Thyroid gland (tissue), 4 donors: ENCODE measurements around the gene C12orf56. TPM values are rescaled to one million over a fixed set of nuclear protein-coding genes. Genes with fewer than 3 reads are reported as not detected.

Source experiments
- DNase-seq, 2 donors: peaks; one replicate each; pipeline ENCODE4 v3.0.0-alpha.2; 2019
- H3K27ac ChIP-seq, 3 donors: fragments of 200-600 bp; sonication (generic); 1 replicate in 2 of 3; 2 replicates in 1 of 3; pipeline ENCODE4 v1.5.1; 2016 to 2019; ENCODE audit warnings: mild to moderate bottlenecking in 1 of 3, moderate library complexity in 1 of 3
- H3K27me3 ChIP-seq: fragments of 200-600 bp; sonication (generic); one replicate; pipeline ENCODE4 v1.5.1; 2019
- H3K36me3 ChIP-seq, 2 donors: fragments of 200-600 bp; sonication (generic); one replicate each; pipeline ENCODE4 v1.5.1; 2016 to 2019
- H3K4me1 ChIP-seq, 2 donors: fragments of 200-600 bp; sonication (generic); one replicate each; pipeline ENCODE4 v1.5.1; 2017 to 2019
- H3K4me3 ChIP-seq, 3 donors: fragments of 200-600 bp; sonication (generic); replicated peaks in 1 of 3; 1 replicate in 2 of 3; 2 replicates in 1 of 3; pipeline ENCODE4 v1.5.1; 2016; ENCODE audit warnings: mild to moderate bottlenecking in 1 of 3
- H3K9me3 ChIP-seq: fragments of 200-600 bp; sonication (generic); one replicate; pipeline ENCODE4 v1.5.1; 2017
- POLR2A ChIP-seq, 2 donors: fragments of 450-650 bp; IDR thresholded peaks; one replicate each; pipeline ENCODE4 v1.6.1; 2017; ENCODE audit warnings: antibody characterized with exemption in 2 of 2, mild to moderate bottlenecking in 2 of 2, moderate library complexity in 1 of 2
- WGBS, 2 donors: methylation state at CpG; one replicate each; pipeline ENCODE4 v1.1.5; 2017; 5-methylcytosine and 5-hydroxymethylcytosine counted together
- intact Hi-C: fragments of 100-400 bp; cut with DNase I; formaldehyde crosslinking; loops from one replicate; pipeline ENCODE4 v1.15.1; 2023
- total RNA-seq, 4 donors: library from RNA; depleted of rRNA; stranded (reverse); fragments of >200 nt; gene quantifications; one replicate each; pipeline ENCODE4 v1.2.3, GENCODE V29; 2016
- TF ChIP-seq, protein P1 (sequence below), 6 experiments: fragments of 200-600 bp in 3 of 6; fragments of 450-650 bp in 3 of 6; sonication (generic) in 3 of 6; IDR thresholded peaks; one replicate each; pipeline ENCODE4 v1.5.1; 2016 to 2019; ENCODE audit warnings: antibody characterized with exemption in 6 of 6, mild to moderate bottlenecking in 2 of 6, inconsistent platforms in 1 of 6, moderate library complexity in 1 of 6

C12orf56 gene
- total RNA-seq, 4 donors from 2014 or later, result not detected

DNA sequence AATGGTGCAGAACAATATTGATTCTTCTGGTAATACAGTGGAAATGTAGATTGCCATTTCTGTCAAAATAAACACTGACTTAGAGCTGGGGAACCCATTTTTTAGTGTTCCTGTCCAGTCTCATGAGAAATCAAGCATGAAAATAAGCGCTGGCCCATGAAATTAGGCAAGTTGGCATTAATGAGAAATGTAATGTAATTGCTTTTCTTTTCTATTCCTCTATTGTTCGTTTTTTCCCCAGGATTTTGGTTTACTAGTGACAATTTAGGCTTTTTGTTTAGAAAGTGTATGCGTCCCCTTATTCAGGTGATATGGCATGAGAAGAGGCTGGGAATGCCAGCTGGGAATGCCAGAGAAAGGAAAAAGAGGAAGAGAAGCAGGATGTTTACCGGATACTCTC lies 104.0 kb downstream of the C12orf56 start:
- TF ChIP-seq POLR2A (IDR thresholded peaks at IDR 0.05), result no peak
- TF ChIP-seq, protein P1, sequence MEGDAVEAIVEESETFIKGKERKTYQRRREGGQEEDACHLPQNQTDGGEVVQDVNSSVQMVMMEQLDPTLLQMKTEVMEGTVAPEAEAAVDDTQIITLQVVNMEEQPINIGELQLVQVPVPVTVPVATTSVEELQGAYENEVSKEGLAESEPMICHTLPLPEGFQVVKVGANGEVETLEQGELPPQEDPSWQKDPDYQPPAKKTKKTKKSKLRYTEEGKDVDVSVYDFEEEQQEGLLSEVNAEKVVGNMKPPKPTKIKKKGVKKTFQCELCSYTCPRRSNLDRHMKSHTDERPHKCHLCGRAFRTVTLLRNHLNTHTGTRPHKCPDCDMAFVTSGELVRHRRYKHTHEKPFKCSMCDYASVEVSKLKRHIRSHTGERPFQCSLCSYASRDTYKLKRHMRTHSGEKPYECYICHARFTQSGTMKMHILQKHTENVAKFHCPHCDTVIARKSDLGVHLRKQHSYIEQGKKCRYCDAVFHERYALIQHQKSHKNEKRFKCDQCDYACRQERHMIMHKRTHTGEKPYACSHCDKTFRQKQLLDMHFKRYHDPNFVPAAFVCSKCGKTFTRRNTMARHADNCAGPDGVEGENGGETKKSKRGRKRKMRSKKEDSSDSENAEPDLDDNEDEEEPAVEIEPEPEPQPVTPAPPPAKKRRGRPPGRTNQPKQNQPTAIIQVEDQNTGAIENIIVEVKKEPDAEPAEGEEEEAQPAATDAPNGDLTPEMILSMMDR (IDR thresholded peaks at IDR 0.05), result no peak
- Histone ChIP-seq H3K4me3 (no peak overlapping the region), H3K9me3 (no peaks in the 10 kb centered on the region), H3K4me1 (peaks cover 0 to 4% of the 10 kb centered on the region in 2 donors), H3K27ac (peak overlapping the region in 1 of 3 donors; percentile 12), H3K36me3 (no peaks in the 10 kb centered on the region), H3K27me3 (no peaks in the 10 kb centered on the region)
- WGBS, 2 donors, result 37 to 61% methylated on average over 4 of the region's 4 CpGs
- intact Hi-C loops, result no loop called here
- DNase-seq, result no peak

DNA sequence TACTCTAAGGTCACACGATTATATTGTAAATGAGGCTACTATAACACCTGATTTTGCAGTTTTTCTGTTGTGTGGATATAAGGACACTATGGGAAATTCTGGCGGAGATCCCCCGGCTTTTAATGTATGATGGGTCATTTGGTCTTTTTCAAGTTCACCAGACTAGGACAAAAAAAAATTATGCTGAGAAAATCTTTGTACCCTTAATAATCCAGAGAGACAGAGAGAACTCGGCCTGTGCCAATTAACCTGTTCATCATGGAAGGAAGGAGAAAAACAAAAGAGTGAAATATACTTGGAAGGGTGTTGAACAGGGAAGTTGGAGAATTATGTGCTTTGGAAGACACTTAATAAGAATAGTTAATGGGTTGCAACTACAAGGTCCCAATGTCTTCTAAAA lies 106.3 kb downstream of the C12orf56 start:
- Histone ChIP-seq H3K27ac (no peak overlapping the region), H3K36me3 (no peaks in the 10 kb centered on the region), H3K27me3 (no peaks in the 10 kb centered on the region), H3K4me3 (no peak overlapping the region), H3K9me3 (no peaks in the 10 kb centered on the region), H3K4me1 (peaks cover 0 to 4% of the 10 kb centered on the region in 2 donors)
- WGBS, 2 donors, result 93 to 95% methylated on average over 4 of the region's 4 CpGs
- intact Hi-C loops, result no loop called here
- no peak for TF ChIP-seq POLR2A (IDR thresholded peaks at IDR 0.05)
- TF ChIP-seq, protein P1 (IDR thresholded peaks at IDR 0.05), result no peak
- DNase-seq, result no peak

DNA sequence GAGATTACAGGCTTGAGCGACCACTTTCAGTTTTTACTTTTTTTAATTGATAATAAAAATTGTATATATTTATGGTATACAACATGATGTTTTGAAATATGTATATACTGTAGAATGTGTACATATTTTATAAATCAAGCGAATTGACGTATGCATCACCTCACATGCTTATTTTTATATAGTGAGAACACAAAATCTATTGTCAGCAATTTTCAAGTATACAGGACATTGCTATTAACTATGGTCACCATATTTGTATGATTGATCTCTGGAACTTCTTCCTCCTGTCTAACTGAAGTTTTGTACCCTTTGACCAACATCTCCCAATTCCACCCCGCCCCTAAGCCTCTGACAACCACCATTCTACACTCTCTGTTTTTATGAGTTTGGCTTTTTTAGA lies 112.1 kb downstream of the C12orf56 start:
- TF ChIP-seq, protein P1 (IDR thresholded peaks at IDR 0.05), result no peak
- no peak for TF ChIP-seq POLR2A (IDR thresholded peaks at IDR 0.05)
- H3K9me3 ChIP-seq, result no peaks in the 10 kb centered on the region
- H3K4me3 ChIP-seq, result no peak overlapping the region
- H3K4me1 ChIP-seq, result no peaks in the 10 kb centered on the region
- WGBS, 2 donors, result 94 to 97% methylated on average over 4 of the region's 4 CpGs
- intact Hi-C loops, result no loop called here
- H3K36me3 ChIP-seq, result no peaks in the 10 kb centered on the region
- DNase-seq, result no peak
- no peaks in the 10 kb centered on the region for H3K27me3 ChIP-seq
- H3K27ac ChIP-seq, result no peak overlapping the region

DNA sequence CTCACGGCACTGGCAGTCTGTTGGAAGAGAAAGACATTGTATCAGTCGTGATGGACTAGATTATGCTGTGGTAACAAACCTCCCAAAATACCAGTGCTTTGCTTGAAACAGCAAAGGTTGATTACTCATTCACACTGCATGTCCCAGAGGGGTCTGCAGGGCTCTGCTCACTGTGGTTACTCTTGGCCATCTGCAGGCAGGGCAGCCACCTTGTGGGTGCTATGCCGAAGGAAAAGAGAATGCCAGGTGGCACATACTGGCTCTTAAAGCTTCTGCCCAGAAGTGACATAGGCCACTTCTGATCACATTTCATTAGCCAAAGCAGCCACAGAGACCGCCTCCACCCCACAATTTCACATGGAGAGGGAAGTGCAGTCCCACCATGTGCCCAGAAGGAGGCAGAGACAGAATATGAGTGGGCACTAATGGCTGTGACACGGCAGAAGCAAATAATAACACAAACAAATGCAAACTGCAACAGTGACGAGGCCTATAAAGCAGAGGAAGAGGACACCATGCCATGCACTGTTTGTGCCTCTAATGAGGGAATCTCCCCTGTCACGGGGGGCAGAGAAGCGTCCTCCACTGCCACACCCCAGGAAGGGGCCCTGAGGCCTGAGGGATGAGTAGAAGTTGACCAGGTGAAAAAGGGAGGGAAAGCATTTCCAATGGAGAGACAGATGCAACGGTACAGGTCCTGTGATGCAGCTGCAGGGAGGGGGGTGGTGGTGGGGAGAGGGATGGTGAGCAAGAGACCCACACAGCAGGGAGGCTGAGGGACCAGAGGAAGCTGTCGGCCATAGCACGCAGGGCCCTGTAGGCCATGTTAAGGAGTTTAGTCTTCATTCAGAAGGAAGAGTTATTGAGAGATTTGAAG lies 116.8 kb downstream of the C12orf56 start:
- no peak overlapping the region for H3K4me3 ChIP-seq
- H3K36me3 ChIP-seq, result no peaks in the 10 kb centered on the region
- H3K27ac ChIP-seq, result no peak overlapping the region
- no peaks in the 10 kb centered on the region for H3K9me3 ChIP-seq
- no peak for DNase-seq
- H3K27me3 ChIP-seq, result no peaks in the 10 kb centered on the region
- H3K4me1 ChIP-seq, result peaks cover 5 to 6% of the 10 kb centered on the region in 2 donors
- 74 to 75% methylated on average over 10 to 11 of the region's 11 CpGs for WGBS, 2 donors
- intact Hi-C loops, result no loop called here
- TF ChIP-seq, protein P1 (IDR thresholded peaks at IDR 0.05), result peak in 1 of 6 experiments; percentile 10
- TF ChIP-seq POLR2A (IDR thresholded peaks at IDR 0.05), result no peak

DNA sequence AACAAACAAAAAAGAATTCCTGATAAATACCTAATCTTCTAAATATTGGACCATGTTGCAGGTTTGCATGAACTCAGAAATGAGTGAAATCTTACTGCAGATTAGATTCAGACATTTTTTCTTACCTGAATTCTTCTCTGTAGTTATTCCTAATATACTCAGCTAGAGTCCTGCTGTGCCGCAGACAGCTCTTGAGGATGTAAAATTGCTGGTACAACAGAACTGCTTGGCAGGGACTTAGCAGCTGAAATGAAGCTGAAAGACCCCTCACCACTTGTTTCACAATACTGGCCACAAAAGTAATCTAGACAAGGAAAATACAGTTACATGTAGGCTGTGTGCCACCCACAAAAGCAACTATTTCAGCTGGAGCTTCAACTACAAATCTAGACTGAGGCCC lies 120.1 kb downstream of the C12orf56 start:
- Histone ChIP-seq H3K4me1 (peaks cover 5 to 6% of the 10 kb centered on the region in 2 donors), H3K27ac (no peak overlapping the region), H3K9me3 (no peaks in the 10 kb centered on the region), H3K4me3 (no peak overlapping the region), H3K36me3 (no peaks in the 10 kb centered on the region), H3K27me3 (no peaks in the 10 kb centered on the region)
- TF ChIP-seq, protein P1 (IDR thresholded peaks at IDR 0.05), result no peak
- no peak for TF ChIP-seq POLR2A (IDR thresholded peaks at IDR 0.05)
- intact Hi-C loops, result no loop called here
- no peak for DNase-seq
- 55 to 81% methylated on average over 1 of the region's 1 CpG for WGBS, 2 donors
